Thoracic aorta (tissue), 2 donors: ENCODE data around the gene COL18A1. TPM values are rescaled to one million over a fixed set of nuclear protein-coding genes. Genes with fewer than 3 reads are reported as not detected.

ENCODE experiments used
- ATAC-seq: fragments of 150-250 bp; one replicate; pipeline ENCODE4 v1.8.0; 2017; ENCODE audit warnings: low read depth; ENCODE audit not compliant: insufficient number of reproducible peaks, low FRiP score
- DNase-seq: peaks from one replicate; pipeline ENCODE4 v3.0.0-alpha.2; 2020; ENCODE audit warnings: low spot score
- H3K27ac ChIP-seq, 2 donors: fragments of 200-600 bp; sonication (generic); 1 replicate in 1 of 2; 2 replicates in 1 of 2; pipeline ENCODE4 v1.5.1; 2016; ENCODE audit warnings: mild to moderate bottlenecking in 2 of 2, moderate library complexity in 2 of 2
- H3K27me3 ChIP-seq: fragments of 200-600 bp; sonication (generic); replicated peaks from 2 replicates; pipeline ENCODE4 v1.6.0; 2016; ENCODE audit warnings: mild to moderate bottlenecking; ENCODE audit not compliant: insufficient read depth
- H3K36me3 ChIP-seq: fragments of 200-600 bp; sonication (generic); one replicate; pipeline ENCODE4 v1.5.1; 2016
- H3K4me1 ChIP-seq, 2 donors: fragments of 200-600 bp; sonication (generic); 1 replicate in 1 of 2; 2 replicates in 1 of 2; pipeline versions ENCODE4 v1.5.1 to v1.6.0; 2016; ENCODE audit warnings: low read depth in 2 of 2, mild to moderate bottlenecking in 1 of 2; ENCODE audit not compliant: control insufficient read depth in 1 of 2
- H3K4me3 ChIP-seq: fragments of 200-600 bp; sonication (generic); 2 replicates; pipeline ENCODE4 v1.5.1; 2016; ENCODE audit warnings: mild to moderate bottlenecking
- H3K9me3 ChIP-seq: fragments of 200-600 bp; sonication (generic); 2 replicates; pipeline ENCODE4 v1.5.1; 2016
- total RNA-seq, 2 donors: library from RNA; depleted of rRNA; stranded (reverse); fragments of >200 nt; gene quantifications; one replicate each; pipeline versions ENCODE4 v1.1.0 to v1.2.3, GENCODE V29; 2016
- TF ChIP-seq, protein P1 (sequence below): fragments of 200-600 bp; sonication (generic); IDR thresholded peaks from one replicate; pipeline ENCODE4 v1.5.1; 2019; ENCODE audit warnings: antibody characterized with exemption

COL18A1 gene
- total RNA-seq, 2 donors from 2014 or later = 507 to 811 TPM

DNA sequence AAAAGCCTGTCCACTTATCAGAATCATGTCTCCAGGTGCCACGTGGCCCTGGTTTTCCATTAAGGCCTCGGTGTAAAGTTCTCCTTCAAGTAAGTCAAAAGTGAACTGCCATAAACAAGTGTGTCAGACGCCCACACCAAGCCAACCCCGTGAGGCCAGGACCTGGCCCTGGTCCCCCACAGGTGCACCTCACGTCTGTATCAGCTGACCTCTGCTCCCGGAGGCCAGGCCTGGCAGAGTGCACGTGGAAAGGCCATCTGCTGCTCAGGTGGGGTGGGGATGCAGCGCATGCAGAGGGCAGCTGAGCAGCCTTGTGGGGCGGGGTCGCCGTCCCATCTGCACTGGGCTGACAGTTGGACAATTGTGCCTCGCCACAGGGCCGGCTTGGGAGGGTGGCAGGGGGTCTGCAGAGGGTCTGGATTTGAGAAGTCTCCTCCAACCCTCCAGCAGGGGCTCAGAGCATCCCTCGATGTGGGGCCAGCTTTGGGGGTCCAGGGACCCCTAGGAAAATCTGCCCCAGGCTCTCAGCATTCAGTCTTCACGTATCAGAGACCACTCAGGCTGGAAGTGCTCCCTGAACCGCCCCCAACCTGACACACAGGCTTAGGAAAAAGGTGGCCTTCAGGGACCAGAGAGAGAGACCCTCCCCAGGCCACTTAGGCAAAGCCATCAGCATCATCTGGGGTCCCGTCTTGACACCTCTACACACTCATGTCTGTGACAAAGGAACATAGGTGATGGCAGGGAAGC lies 134.3 kb downstream of the COL18A1 start:
- Histone ChIP-seq H3K36me3 (no peaks in the 10 kb centered on the region), H3K4me1 (peaks cover 9 to 15% of the 10 kb centered on the region in 2 donors), H3K27me3 (no peaks in the 10 kb centered on the region), H3K27ac (no peak overlapping the region), H3K9me3 (no peaks in the 10 kb centered on the region), H3K4me3 (no peak overlapping the region)
- TF ChIP-seq, protein P1, sequence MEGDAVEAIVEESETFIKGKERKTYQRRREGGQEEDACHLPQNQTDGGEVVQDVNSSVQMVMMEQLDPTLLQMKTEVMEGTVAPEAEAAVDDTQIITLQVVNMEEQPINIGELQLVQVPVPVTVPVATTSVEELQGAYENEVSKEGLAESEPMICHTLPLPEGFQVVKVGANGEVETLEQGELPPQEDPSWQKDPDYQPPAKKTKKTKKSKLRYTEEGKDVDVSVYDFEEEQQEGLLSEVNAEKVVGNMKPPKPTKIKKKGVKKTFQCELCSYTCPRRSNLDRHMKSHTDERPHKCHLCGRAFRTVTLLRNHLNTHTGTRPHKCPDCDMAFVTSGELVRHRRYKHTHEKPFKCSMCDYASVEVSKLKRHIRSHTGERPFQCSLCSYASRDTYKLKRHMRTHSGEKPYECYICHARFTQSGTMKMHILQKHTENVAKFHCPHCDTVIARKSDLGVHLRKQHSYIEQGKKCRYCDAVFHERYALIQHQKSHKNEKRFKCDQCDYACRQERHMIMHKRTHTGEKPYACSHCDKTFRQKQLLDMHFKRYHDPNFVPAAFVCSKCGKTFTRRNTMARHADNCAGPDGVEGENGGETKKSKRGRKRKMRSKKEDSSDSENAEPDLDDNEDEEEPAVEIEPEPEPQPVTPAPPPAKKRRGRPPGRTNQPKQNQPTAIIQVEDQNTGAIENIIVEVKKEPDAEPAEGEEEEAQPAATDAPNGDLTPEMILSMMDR = no peak
- DNase-seq (peak; percentile 1), ATAC-seq (no peak)

DNA sequence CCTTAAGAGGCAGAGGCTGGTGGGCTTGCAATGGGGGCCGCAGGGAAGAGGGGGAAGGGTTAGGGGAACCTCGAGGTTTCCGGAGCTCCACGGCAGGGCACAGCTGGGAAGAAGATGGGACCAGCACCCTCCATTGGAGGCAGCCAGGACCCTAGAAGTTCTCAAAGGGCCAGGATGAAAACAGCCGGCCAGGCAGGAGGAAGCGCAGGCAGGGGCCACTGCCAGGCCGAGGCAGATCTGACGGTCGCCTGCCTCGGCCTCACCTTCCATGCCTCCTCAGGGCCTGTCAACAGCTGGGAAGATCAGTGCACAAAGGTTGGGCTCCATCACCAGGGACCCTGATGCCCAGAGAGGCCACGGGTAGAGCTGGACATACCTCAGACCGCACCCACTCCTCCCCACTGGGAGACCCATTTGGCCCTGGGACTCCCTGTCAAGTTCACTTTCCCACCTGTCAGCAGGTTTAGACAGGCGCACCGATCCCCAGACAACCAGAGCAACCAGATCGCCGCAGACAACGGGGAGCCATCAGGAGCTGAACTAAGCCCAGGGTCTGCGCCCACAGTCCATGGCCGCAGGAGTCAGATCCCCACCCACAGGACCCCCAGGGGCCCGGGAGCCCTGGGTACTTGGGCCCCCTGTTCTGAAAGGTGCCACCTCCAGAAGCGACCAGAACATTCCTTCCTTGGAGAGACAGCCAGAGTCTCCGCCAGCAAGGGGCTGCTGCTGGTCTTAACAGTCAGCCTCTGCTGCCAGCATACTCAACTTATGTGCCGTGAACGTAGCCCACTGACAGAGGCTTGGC lies 135.0 kb downstream of the COL18A1 start:
- no peaks in the 10 kb centered on the region for H3K27me3 ChIP-seq
- no peak for DNase-seq
- H3K4me3 ChIP-seq = no peak overlapping the region
- H3K9me3 ChIP-seq = no peaks in the 10 kb centered on the region
- no peaks in the 10 kb centered on the region for H3K36me3 ChIP-seq
- TF ChIP-seq, protein P1 = no peak
- H3K4me1 ChIP-seq = peaks cover 9 to 15% of the 10 kb centered on the region in 2 donors
- ATAC-seq = no peak
- H3K27ac ChIP-seq = no peak overlapping the region

DNA sequence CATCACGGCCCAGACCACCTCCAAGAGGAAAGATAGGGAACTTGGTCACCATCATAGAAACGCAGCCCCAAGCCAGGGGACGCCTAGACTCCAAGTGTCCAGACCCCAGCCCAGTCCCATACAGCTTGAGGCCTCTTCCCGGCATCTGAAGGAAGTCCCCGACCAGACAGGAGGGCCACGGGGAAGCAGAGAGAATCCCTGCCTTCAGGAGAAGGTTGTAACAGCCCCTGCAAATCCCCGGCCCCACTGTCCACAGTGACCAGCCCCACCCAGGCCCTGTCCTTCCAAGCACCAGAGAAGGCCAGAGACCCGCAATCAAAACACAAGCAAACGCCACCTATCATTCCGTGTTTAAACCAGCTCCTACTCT lies 135.6 kb downstream of the COL18A1 start:
- Histone ChIP-seq H3K9me3 (no peaks in the 10 kb centered on the region), H3K4me3 (no peak overlapping the region), H3K4me1 (peaks cover 9 to 15% of the 10 kb centered on the region in 2 donors), H3K36me3 (no peaks in the 10 kb centered on the region), H3K27me3 (no peaks in the 10 kb centered on the region), H3K27ac (no peak overlapping the region)
- ATAC-seq (no peak), DNase-seq (no peak)
- TF ChIP-seq, protein P1 = no peak

DNA sequence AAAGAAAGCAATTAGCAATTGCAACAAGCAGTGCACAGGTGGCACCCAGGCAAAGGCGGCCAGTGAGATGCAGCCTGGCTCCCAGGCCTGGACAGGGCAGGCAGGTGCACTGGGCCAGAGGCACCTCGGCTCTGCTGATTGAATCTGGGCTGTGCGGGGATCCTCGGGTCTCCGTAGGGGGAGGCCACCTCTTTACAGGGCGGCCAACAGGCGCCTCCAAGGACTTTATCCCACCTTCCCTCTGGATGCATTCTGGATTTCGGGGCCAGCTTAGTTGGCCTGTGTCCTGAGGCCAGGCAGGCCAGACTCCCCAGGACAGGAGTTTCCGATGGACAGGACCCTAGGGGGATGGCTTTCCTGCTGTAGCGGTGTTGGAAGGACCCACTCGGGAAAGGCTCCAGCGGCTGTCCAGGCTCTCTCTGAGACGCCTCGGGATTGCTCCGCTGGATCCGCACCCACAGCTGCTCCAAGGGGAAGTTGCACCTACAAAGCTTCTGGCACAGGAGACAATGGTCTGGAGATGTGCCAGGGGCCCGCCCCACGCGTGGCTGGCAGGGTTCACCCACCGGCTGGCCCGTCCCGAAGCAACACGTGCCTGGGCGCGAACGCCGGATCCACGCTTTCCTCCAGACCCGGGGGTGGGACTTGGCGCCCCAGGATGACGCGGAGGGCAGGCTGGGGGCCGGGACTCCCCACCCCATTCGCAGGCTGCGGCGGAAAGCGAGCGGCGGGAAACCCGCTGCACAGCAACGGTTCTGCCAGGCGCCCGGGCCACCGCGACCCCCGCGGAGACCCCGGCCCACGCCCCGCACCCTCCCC lies 136.5 kb downstream of the COL18A1 start:
- Histone ChIP-seq H3K4me3 (peak overlapping the region; percentile 89), H3K4me1 (peaks cover 9 to 15% of the 10 kb centered on the region in 2 donors), H3K9me3 (no peaks in the 10 kb centered on the region), H3K27ac (no peak overlapping the region), H3K27me3 (no peaks in the 10 kb centered on the region), H3K36me3 (no peaks in the 10 kb centered on the region)
- ATAC-seq = peak; percentile 31
- no peak for DNase-seq
- TF ChIP-seq, protein P1 = no peak

DNA sequence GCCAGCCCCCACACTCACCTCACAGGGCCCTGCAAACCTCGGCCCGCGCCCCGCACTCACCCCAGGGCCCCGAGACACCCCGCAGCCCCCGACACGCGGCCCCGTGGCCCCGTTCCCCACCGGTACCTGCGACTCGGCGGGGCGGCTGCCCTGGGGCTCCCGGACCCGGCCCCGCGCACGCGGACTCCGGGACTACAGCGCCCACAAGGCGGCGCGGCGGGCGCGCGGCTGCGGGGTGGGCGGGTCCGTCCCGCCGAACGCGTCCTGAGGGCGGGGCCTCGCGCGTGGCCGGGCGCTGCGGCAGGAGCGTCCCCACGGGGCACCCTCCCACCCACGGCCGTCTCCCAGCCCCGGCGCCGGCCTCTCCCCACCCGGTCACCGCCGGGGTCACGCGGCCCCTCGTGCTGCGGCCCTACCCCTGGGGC lies 137.3 kb downstream of the COL18A1 start, which contains the start of gene SLC19A1:
SLC19A1 (minus strand) TSS at position 199 of the 425 bp plus-strand sequence. CDS start 4,481 bp downstream, outside the sequence.
- no peaks in the 10 kb centered on the region for H3K9me3 ChIP-seq
- peak within 1 kb of the TSS; percentile 89 for H3K4me3 ChIP-seq
- H3K27ac ChIP-seq = no peak within 1 kb of the TSS
- DNase-seq (no peak), ATAC-seq (no peak)
- no peaks in the 10 kb centered on the region for H3K27me3 ChIP-seq
- H3K36me3 ChIP-seq = no peaks in the 10 kb centered on the region
- H3K4me1 ChIP-seq = peaks cover 9 to 15% of the 10 kb centered on the region in 2 donors
- TF ChIP-seq, protein P1 = peak; percentile 34
